ENCODE data around the gene SLAIN2. TPM values are rescaled to one million over a fixed set of nuclear protein-coding genes. Genes with fewer than 3 reads are reported as not detected.
"Not testable (repeated sequence)": the region's sequence is repeated elsewhere in the genome, so short reads cannot be mapped to it uniquely, and the experiment has no call there.

The SLAIN2 gene
- total RNA-seq, 6 donors from 2014 or later, result 20.6 to 90.9 (median 68.8) TPM

- Histone ChIP-seq H3K36me3 (no peaks in the 10 kb centered on the region), H3K4me3 (no peak overlapping the region), H3K4me1 (no peaks in the 10 kb centered on the region), H3K9me3 (no peaks in the 10 kb centered on the region), H3K27ac (no peak overlapping the region), H3K27me3 (no peaks in the 10 kb centered on the region)
- TF ChIP-seq EP300 (IDR thresholded peaks at IDR 0.05) (no peak), POLR2A (IDR thresholded peaks at IDR 0.05) (no peak), POLR2AphosphoS5 (IDR thresholded peaks at IDR 0.05) (no peak), CTCF (IDR thresholded peaks at IDR 0.05) (no peak)
- no peak for ATAC-seq (ENCODE audit: low FRiP score in 2 of 2)
- DNase-seq, result no peak
- WGBS, 2 donors, result 92 to 99% methylated on average over 3 of the region's 3 CpGs
Measured at GRCh38 chr4:48450740-48451139, 109.4 kb downstream of the SLAIN2 start.

GRCh38 chr4:48451656-48452055, 110.3 kb downstream of the SLAIN2 start:
- H3K4me1 ChIP-seq; ATAC-seq (ENCODE audit: low FRiP score in 2 of 2): not testable (repeated sequence)
- WGBS, 2 donors, result 87 to 89% methylated on average over 3 of the region's 3 CpGs

GRCh38 chr4:48454591-48454990, 113.3 kb downstream of the SLAIN2 start:
- 92 to 93% methylated on average over 2 of the region's 2 CpGs for WGBS, 2 donors
- no peaks in the 10 kb centered on the region for H3K4me1 ChIP-seq
- no peak overlapping the region for H3K4me3 ChIP-seq
- TF ChIP-seq POLR2A (IDR thresholded peaks at IDR 0.05) (no peak), EP300 (IDR thresholded peaks at IDR 0.05) (no peak), CTCF (IDR thresholded peaks at IDR 0.05) (no peak)
- no peak overlapping the region for H3K27ac ChIP-seq
- H3K36me3 ChIP-seq, result no peaks in the 10 kb centered on the region
- ATAC-seq (ENCODE audit: low FRiP score in 2 of 2) (no peak), DNase-seq (no peak)
- H3K27me3 ChIP-seq, result no peaks in the 10 kb centered on the region
- no peaks in the 10 kb centered on the region for H3K9me3 ChIP-seq

More at GRCh38 chr4:48451656-48452055, 110.3 kb downstream of the SLAIN2 start:
- not testable (repeated sequence) for H3K27ac ChIP-seq, H3K9me3 ChIP-seq, H3K4me3 ChIP-seq, H3K27me3 ChIP-seq, DNase-seq, H3K36me3 ChIP-seq

GRCh38 chr4:48461000-48461399, 119.7 kb downstream of the SLAIN2 start:
- TF ChIP-seq POLR2A (IDR thresholded peaks at IDR 0.05) (no peak), EP300 (IDR thresholded peaks at IDR 0.05) (no peak), POLR2AphosphoS5 (IDR thresholded peaks at IDR 0.05) (no peak), CTCF (IDR thresholded peaks at IDR 0.05) (no peak)
- Histone ChIP-seq H3K27me3 (no peaks in the 10 kb centered on the region), H3K4me3 (no peak overlapping the region), H3K9me3 (no peaks in the 10 kb centered on the region), H3K4me1 (no peaks in the 10 kb centered on the region), H3K27ac (no peak overlapping the region), H3K36me3 (no peaks in the 10 kb centered on the region)
- ATAC-seq (ENCODE audit: low FRiP score in 2 of 2) (no peak), DNase-seq (no peak)

- DNase-seq (no peak), ATAC-seq (ENCODE audit: low FRiP score in 2 of 2) (no peak)
- 54 to 59% methylated on average over 5 of the region's 5 CpGs for WGBS, 2 donors
- no peak overlapping the region for H3K4me3 ChIP-seq
- H3K9me3 ChIP-seq, result no peaks in the 10 kb centered on the region
- no peak overlapping the region for H3K27ac ChIP-seq
- TF ChIP-seq EP300 (IDR thresholded peaks at IDR 0.05) (no peak), CTCF (IDR thresholded peaks at IDR 0.05) (no peak), POLR2A (IDR thresholded peaks at IDR 0.05) (no peak), POLR2AphosphoS5 (IDR thresholded peaks at IDR 0.05) (no peak)
- H3K36me3 ChIP-seq, result no peaks in the 10 kb centered on the region
- no peaks in the 10 kb centered on the region for H3K27me3 ChIP-seq
- H3K4me1 ChIP-seq, result no peaks in the 10 kb centered on the region
Measured at GRCh38 chr4:48462363-48462762, 121.0 kb downstream of the SLAIN2 start.

All from upper lobe of left lung (tissue), 6 donors.